HEK293T (cell line): Measurements from ENCODE around the gene EXOSC7.

Experiments
- ARNT ChIP-seq: fragments of 450-650 bp; IDR thresholded peaks from 2 replicates; pipeline ENCODE4 v1.6.1; 2017; ENCODE audit warnings: mild to moderate bottlenecking
- BHLHE40 ChIP-seq: fragments of 450-650 bp; IDR thresholded peaks from 2 replicates; pipeline ENCODE4 v1.6.1; 2016; ENCODE audit warnings: mild to moderate bottlenecking, moderate library complexity, borderline replicate concordance
- CTBP1 ChIP-seq: fragments of 450-650 bp; IDR thresholded peaks from 2 replicates; pipeline ENCODE4 v1.6.1; 2016; ENCODE audit warnings: borderline replicate concordance
- ELF4 ChIP-seq: fragments of 450-650 bp; IDR thresholded peaks from 2 replicates; pipeline ENCODE4 v1.6.1; 2017; ENCODE audit warnings: antibody characterized with exemption
- FOXA1 ChIP-seq: fragments of 450-650 bp; IDR thresholded peaks from 2 replicates; pipeline ENCODE4 v1.6.1; 2016; ENCODE audit warnings: mild to moderate bottlenecking
- FOXM1 ChIP-seq: fragments of 450-650 bp; IDR thresholded peaks from 2 replicates; pipeline ENCODE4 v1.6.1; 2017; ENCODE audit warnings: mild to moderate bottlenecking, borderline replicate concordance
- HDGF ChIP-seq: fragments of 450-650 bp; IDR thresholded peaks from 2 replicates; pipeline ENCODE4 v1.6.1; 2017; ENCODE audit warnings: antibody characterized with exemption, borderline replicate concordance
- LEF1 ChIP-seq: fragments of 450-650 bp; IDR thresholded peaks from 2 replicates; pipeline ENCODE4 v1.6.1; 2017; ENCODE audit warnings: mild to moderate bottlenecking, borderline replicate concordance
- SP1 ChIP-seq: fragments of 450-650 bp; IDR thresholded peaks from 2 replicates; pipeline ENCODE4 v1.6.1; 2017
- SUZ12 ChIP-seq: fragments of 450-650 bp; IDR thresholded peaks from 2 replicates; pipeline ENCODE4 v1.6.1; 2016; ENCODE audit warnings: mild to moderate bottlenecking
- TARDBP ChIP-seq: fragments of 450-650 bp; IDR thresholded peaks from 2 replicates; pipeline ENCODE4 v1.6.1; 2016
- TF ChIP-seq, protein P1 (sequence below): fragments of 450-650 bp; IDR thresholded peaks from 2 replicates; pipeline ENCODE4 v1.6.1; 2016

GRCh38 chr3:44981220-44981619, 5.2 kb downstream of the EXOSC7 start:
- TF ChIP-seq BHLHE40 (no peak), SP1 (no peak), CTBP1 (no peak), FOXM1 (no peak), FOXA1 (no peak), ELF4 (no peak), HDGF (no peak), LEF1 (no peak), TARDBP (no peak), SUZ12 (no peak), ARNT (no peak)
- TF ChIP-seq, protein P1, sequence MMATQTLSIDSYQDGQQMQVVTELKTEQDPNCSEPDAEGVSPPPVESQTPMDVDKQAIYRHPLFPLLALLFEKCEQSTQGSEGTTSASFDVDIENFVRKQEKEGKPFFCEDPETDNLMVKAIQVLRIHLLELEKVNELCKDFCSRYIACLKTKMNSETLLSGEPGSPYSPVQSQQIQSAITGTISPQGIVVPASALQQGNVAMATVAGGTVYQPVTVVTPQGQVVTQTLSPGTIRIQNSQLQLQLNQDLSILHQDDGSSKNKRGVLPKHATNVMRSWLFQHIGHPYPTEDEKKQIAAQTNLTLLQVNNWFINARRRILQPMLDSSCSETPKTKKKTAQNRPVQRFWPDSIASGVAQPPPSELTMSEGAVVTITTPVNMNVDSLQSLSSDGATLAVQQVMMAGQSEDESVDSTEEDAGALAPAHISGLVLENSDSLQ = no peak
